ENCODE results near the gene POGZ. TPM values are rescaled to one million over a fixed set of nuclear protein-coding genes. Genes with fewer than 3 reads are reported as not detected.

The POGZ gene
- total and polyA plus RNA-seq, 2 of the 4 experiments (the other 2 are of a cell fraction), result 20.8 to 33.5 TPM

DNA sequence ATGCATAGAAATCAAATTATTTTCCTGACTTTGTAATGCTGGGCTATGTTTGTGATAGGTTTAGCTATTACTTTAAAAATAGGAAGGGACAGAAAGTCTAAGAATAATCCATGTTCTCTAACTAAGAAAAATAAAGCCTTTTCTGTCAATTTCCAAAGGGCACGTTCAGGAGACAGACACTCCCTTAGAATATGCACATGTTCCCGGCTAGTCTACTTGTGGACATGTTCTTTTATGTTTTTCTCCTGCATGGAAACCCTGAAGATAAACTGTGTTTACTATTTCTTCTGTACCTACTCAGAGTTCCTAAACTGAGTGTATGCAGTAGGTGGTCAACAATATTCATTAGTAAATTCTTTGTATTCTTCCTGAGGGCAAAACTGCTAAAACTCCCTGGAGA, 47.4 kb downstream of the POGZ start:
- peaks cover 5% of the 10 kb centered on the region; the same call in 1 of the 2 replicates for H3K9me1 ChIP-seq (ENCODE audit: insufficient read depth, low read length)
- H3K4me1 ChIP-seq (ENCODE audit: control insufficient read depth, insufficient read depth, low read length), result peaks cover 3% of the 10 kb centered on the region; the same call in 1 of the 2 replicates
- H2BK20ac ChIP-seq (ENCODE audit: low read depth, low read length), result no peak overlapping the region
- H2BK120ac ChIP-seq (ENCODE audit: low read depth, low read length), result no peak overlapping the region
- H3K14ac ChIP-seq (replicated peaks; ENCODE audit: low read depth, low read length), result no peak overlapping the region
- CTCF ChIA-PET, result no interaction called here
- H3K4me3 ChIP-seq (ENCODE audit: insufficient read depth, low read depth, low read length), result no peak overlapping the region
- H3K23ac ChIP-seq (ENCODE audit: low read depth, low read length), result no peak overlapping the region
- peaks cover 10% of the 10 kb centered on the region for H4K20me1 ChIP-seq (ENCODE audit: insufficient read depth, low read length)
- H2BK5ac ChIP-seq (ENCODE audit: low read depth, low read length, poor library complexity, severe bottlenecking), result no peak overlapping the region
- POLR2A ChIA-PET (ENCODE audit: unreplicated experiment), result interaction anchor here (0.6 kb wide), 1 partner anchor 10 kb away, joined by 3 read pairs; no protein-coding TSS in a partner anchor
- H3K9me3 ChIP-seq (ENCODE audit: control insufficient read depth, insufficient read depth, low read length), result no peaks in the 10 kb centered on the region
- BruUV-seq (replicated peaks), result no TSS peak
- H3K27ac ChIP-seq (ENCODE audit: insufficient read depth, low read length), result no peak overlapping the region
- H3K4me2 ChIP-seq (ENCODE audit: low read depth, low read length), result no peak overlapping the region
- in situ Hi-C loops (cut with MboI; ENCODE audit: low sequenced_read_pairs) (no loop called here), dilution Hi-C loops (cut with HindIII; ENCODE audit: low sequenced_read_pairs, unreplicated experiment) (no loop called here), intact Hi-C loops (cut with micrococcal nuclease) (no loop called here)
- peaks cover 9 to 28% of the 10 kb centered on the region in 2 experiments for H3K79me1 ChIP-seq (ENCODE audit: low read depth in 1 of 2, low read length in 2 of 2)
- DNase-seq (no peak), ATAC-seq (ENCODE audit: low read depth) (no peak)
- no peak overlapping the region for H4K5ac ChIP-seq (ENCODE audit: low read depth, low read length)
- peaks cover 44% of the 10 kb centered on the region for H3K36me3 ChIP-seq (ENCODE audit: control insufficient read depth, insufficient read depth, low read length)
- H4K91ac ChIP-seq (ENCODE audit: insufficient read depth, low read depth, low read length), result no peak overlapping the region
- no peaks in the 10 kb centered on the region for H3K27me3 ChIP-seq (ENCODE audit: control insufficient read depth, insufficient read depth, low read length)
- H3K4ac ChIP-seq (ENCODE audit: low read depth, low read length), result no peak overlapping the region
- H2BK15ac ChIP-seq (ENCODE audit: low read depth, low read length), result no peak overlapping the region
- no peak for TF ChIP-seq RCOR1 (IDR thresholded peaks at IDR 0.05; ENCODE audit: insufficient replicate concordance, low read length)
- TF ChIP-seq MAZ (IDR thresholded peaks at IDR 0.05; ENCODE audit: borderline replicate concordance, low read depth, low read length), result no peak
- TF ChIP-seq, protein P1, sequence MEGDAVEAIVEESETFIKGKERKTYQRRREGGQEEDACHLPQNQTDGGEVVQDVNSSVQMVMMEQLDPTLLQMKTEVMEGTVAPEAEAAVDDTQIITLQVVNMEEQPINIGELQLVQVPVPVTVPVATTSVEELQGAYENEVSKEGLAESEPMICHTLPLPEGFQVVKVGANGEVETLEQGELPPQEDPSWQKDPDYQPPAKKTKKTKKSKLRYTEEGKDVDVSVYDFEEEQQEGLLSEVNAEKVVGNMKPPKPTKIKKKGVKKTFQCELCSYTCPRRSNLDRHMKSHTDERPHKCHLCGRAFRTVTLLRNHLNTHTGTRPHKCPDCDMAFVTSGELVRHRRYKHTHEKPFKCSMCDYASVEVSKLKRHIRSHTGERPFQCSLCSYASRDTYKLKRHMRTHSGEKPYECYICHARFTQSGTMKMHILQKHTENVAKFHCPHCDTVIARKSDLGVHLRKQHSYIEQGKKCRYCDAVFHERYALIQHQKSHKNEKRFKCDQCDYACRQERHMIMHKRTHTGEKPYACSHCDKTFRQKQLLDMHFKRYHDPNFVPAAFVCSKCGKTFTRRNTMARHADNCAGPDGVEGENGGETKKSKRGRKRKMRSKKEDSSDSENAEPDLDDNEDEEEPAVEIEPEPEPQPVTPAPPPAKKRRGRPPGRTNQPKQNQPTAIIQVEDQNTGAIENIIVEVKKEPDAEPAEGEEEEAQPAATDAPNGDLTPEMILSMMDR (conservative IDR thresholded peaks at IDR 0.05; ENCODE audit: low read depth, low read length), result no peak
- TF ChIP-seq CEBPB (IDR thresholded peaks at IDR 0.05; ENCODE audit: low read depth, low read length), result no peak
- TF ChIP-seq, protein P2, sequence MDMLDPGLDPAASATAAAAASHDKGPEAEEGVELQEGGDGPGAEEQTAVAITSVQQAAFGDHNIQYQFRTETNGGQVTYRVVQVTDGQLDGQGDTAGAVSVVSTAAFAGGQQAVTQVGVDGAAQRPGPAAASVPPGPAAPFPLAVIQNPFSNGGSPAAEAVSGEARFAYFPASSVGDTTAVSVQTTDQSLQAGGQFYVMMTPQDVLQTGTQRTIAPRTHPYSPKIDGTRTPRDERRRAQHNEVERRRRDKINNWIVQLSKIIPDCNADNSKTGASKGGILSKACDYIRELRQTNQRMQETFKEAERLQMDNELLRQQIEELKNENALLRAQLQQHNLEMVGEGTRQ (IDR thresholded peaks at IDR 0.05; ENCODE audit: low read depth, low read length), result no peak
- no peak for TF ChIP-seq MAFK (IDR thresholded peaks at IDR 0.05; ENCODE audit: low read depth, low read length)
- TF ChIP-seq, protein P3, sequence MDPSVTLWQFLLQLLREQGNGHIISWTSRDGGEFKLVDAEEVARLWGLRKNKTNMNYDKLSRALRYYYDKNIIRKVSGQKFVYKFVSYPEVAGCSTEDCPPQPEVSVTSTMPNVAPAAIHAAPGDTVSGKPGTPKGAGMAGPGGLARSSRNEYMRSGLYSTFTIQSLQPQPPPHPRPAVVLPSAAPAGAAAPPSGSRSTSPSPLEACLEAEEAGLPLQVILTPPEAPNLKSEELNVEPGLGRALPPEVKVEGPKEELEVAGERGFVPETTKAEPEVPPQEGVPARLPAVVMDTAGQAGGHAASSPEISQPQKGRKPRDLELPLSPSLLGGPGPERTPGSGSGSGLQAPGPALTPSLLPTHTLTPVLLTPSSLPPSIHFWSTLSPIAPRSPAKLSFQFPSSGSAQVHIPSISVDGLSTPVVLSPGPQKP (IDR thresholded peaks at IDR 0.05; ENCODE audit: borderline replicate concordance, low read depth, low read length), result no peak
- no peak for TF ChIP-seq RFX5 (IDR thresholded peaks at IDR 0.05; ENCODE audit: low read depth, low read length)
- no peak for TF ChIP-seq POLR2A (IDR thresholded peaks at IDR 0.05; ENCODE audit: low read depth, low read length)
- no peak for TF ChIP-seq BHLHE40 (IDR thresholded peaks at IDR 0.05; ENCODE audit: low read depth, low read length)
- no peak for TF ChIP-seq MXI1 (IDR thresholded peaks at IDR 0.05; ENCODE audit: borderline replicate concordance, low read depth, low read length)
- TF ChIP-seq NFE2L2 (IDR thresholded peaks at IDR 0.05; ENCODE audit: low read depth, low read length), result no peak
- no peak for TF ChIP-seq CHD1 (IDR thresholded peaks at IDR 0.05; ENCODE audit: low read depth, low read length)
- no peak overlapping the region for H2AFZ ChIP-seq (replicated peaks; ENCODE audit: low read length, poor library complexity)
- no peak overlapping the region for H4K8ac ChIP-seq (ENCODE audit: low read depth in 2 of 2, low read length in 2 of 2)
- no CpG with 5 or more reads among the region's 2 CpGs for WGBS, 2 experiments (ENCODE audit: extremely low coverage in 2 of 2, insufficient read length in 1 of 2)
- H2AK9ac ChIP-seq (replicated peaks; ENCODE audit: low read depth, low read length, poor library complexity), result no peak overlapping the region
- H3K18ac ChIP-seq (ENCODE audit: low read depth, low read length), result no peak overlapping the region
- H3K9ac ChIP-seq (ENCODE audit: low read depth, low read length), result no peak overlapping the region
- H3K56ac ChIP-seq (ENCODE audit: extremely low read depth, insufficient read depth, low read length), result no peak overlapping the region
- H2AK5ac ChIP-seq (ENCODE audit: low read depth, low read length), result no peak overlapping the region

All from IMR-90 (cell line).